Measurements from ENCODE around the gene ZNHIT6.
"Not testable (repeated sequence)": the region's sequence is repeated elsewhere in the genome, so short reads cannot be mapped to it uniquely, and the experiment has no call there.

ZNHIT6 gene

DNA sequence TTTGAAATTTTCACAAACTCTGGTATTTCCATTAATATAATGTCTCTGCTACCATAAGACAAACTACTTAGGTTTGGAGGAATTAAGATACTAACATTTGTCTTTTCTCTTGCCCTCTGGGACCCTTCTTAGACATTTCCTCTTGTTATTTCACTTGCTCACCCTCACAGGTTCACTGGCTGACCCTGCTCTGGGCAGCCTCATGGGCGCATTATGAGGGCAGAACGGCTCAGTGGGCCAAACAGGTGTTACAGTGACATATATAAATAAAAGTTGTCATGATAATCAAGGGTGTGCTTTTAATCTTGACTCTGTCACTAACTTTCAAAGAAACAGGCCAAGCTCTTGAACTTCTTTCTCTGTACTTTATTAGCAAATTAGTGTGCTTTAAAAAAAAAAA, 46.5 kb downstream of the ZNHIT6 start:
- peaks cover 5 to 14% of the 10 kb centered on the region in 2 donors for H3K36me3 ChIP-seq (ENCODE audit: control insufficient read depth in 1 of 2, insufficient read depth in 2 of 2, low read length in 2 of 2)
- H3K27ac ChIP-seq (ENCODE audit: low read length), result no peak overlapping the region
- no peaks in the 10 kb centered on the region for H3K27me3 ChIP-seq (ENCODE audit: low read depth, low read length)
- H3K9me3 ChIP-seq (ENCODE audit: control insufficient read depth in 1 of 2, low read length in 2 of 2), result no peaks in the 10 kb centered on the region
- no peak overlapping the region for H3K4me3 ChIP-seq (ENCODE audit: low read depth in 1 of 2, low read length in 2 of 2)
- no peaks in the 10 kb centered on the region for H3K4me1 ChIP-seq (ENCODE audit: control insufficient read depth in 1 of 2, insufficient read depth in 2 of 2, low read length in 2 of 2)

DNA sequence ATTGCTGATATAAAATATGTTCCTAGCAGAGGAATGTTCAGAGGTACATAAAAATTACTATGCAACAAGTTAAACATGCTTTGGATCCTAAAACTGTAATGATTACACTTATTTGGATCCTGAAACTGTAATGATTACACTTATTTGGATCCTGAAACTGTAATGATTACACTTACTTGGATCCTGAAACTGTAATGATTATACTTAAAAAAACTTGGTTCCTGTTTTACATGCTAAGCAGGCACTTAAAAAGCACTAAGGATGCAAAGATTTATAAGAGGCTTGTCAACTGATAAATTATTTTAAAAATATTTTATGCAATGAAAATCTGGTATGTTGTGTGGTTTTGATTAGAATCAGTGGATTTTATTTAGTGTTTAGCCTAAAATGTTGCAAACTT, 47.7 kb downstream of the ZNHIT6 start:
- no peak overlapping the region for H3K27ac ChIP-seq (ENCODE audit: low read length)
- peaks cover 5 to 13% of the 10 kb centered on the region in 2 donors for H3K36me3 ChIP-seq (ENCODE audit: control insufficient read depth in 1 of 2, insufficient read depth in 2 of 2, low read length in 2 of 2)
- no peaks in the 10 kb centered on the region for H3K27me3 ChIP-seq (ENCODE audit: low read depth, low read length)
- H3K4me1 ChIP-seq (ENCODE audit: control insufficient read depth in 1 of 2, insufficient read depth in 2 of 2, low read length in 2 of 2), result no peaks in the 10 kb centered on the region
- no peak overlapping the region for H3K4me3 ChIP-seq (ENCODE audit: low read depth in 1 of 2, low read length in 2 of 2)
- no peaks in the 10 kb centered on the region for H3K9me3 ChIP-seq (ENCODE audit: control insufficient read depth in 1 of 2, low read length in 2 of 2)

DNA sequence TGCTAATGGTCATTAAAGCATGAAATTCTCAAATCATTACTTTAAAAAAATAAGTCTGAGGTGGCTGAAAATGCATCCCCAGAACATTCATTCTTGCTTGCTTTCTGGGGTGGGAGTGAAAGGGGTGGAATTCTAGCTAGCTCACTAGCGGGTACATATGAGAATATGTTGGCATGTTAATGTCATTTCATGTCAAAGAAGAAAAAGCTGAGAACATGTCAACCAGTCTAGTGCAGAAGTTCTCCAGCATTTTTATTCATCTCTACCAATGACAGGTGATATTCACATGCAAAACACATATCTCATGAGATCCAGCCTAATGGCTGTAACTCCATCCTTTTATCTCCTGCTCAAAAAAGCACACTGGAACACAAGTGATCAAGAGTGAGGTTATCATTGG, 49.1 kb downstream of the ZNHIT6 start:
- no peak overlapping the region for H3K27ac ChIP-seq (ENCODE audit: low read length)
- peaks cover 5 to 12% of the 10 kb centered on the region in 2 donors for H3K36me3 ChIP-seq (ENCODE audit: control insufficient read depth in 1 of 2, insufficient read depth in 2 of 2, low read length in 2 of 2)
- no peaks in the 10 kb centered on the region for H3K9me3 ChIP-seq (ENCODE audit: control insufficient read depth in 1 of 2, low read length in 2 of 2)
- no peak overlapping the region for H3K4me3 ChIP-seq (ENCODE audit: low read depth in 1 of 2, low read length in 2 of 2)
- no peaks in the 10 kb centered on the region for H3K27me3 ChIP-seq (ENCODE audit: low read depth, low read length)
- H3K4me1 ChIP-seq (ENCODE audit: control insufficient read depth in 1 of 2, insufficient read depth in 2 of 2, low read length in 2 of 2), result no peaks in the 10 kb centered on the region

DNA sequence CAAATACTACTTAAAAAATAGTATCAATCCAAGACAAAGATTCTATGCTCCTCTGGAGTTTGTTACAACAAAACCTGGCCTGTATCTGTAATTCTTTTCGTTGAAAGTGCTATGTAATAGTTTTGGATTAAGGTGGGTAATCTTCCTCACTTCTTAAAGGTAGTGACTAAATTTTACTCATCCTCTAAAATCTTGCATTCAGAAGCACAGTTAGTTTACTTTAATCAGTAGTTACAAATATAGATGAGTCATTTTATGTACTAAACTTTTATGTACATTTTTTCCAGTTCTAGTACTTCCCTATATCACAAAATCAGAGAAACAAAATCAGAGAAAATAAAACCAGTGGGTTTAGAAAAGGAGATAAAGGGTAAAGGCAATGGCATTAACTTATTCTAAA, 51.3 kb downstream of the ZNHIT6 start:
- Histone ChIP-seq H3K4me3 (ENCODE audit: low read depth in 1 of 2, low read length in 2 of 2) (no peak overlapping the region), H3K9me3 (ENCODE audit: control insufficient read depth in 1 of 2, low read length in 2 of 2) (no peaks in the 10 kb centered on the region), H3K4me1 (ENCODE audit: control insufficient read depth in 1 of 2, insufficient read depth in 2 of 2, low read length in 2 of 2) (no peaks in the 10 kb centered on the region), H3K27ac (ENCODE audit: low read length) (no peak overlapping the region), H3K36me3 (ENCODE audit: control insufficient read depth in 1 of 2, insufficient read depth in 2 of 2, low read length in 2 of 2) (peaks cover 7 to 15% of the 10 kb centered on the region in 2 donors), H3K27me3 (ENCODE audit: low read depth, low read length) (no peaks in the 10 kb centered on the region)

DNA sequence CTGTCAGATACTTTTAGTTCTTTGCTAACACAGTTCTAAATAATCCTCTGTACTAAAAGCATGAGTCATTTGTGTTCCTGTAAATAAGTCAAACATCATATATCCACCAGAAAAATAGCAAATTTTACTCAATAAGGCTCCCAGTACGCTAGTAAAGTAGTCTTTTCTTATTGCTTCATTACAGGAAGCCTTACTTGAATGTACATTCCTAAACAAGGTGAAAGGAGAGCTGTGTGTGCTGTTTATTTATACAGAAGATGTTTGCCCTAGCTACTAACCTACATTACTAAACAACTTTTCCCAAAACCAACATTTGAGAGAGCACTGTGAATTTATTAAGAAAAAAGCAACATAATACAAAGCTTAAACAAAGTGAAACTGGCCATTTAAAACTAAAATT, 52.0 kb downstream of the ZNHIT6 start:
- Histone ChIP-seq H3K4me3 (ENCODE audit: low read depth in 1 of 2, low read length in 2 of 2) (no peak overlapping the region), H3K4me1 (ENCODE audit: control insufficient read depth in 1 of 2, insufficient read depth in 2 of 2, low read length in 2 of 2) (no peaks in the 10 kb centered on the region), H3K27me3 (ENCODE audit: low read depth, low read length) (no peaks in the 10 kb centered on the region), H3K9me3 (ENCODE audit: control insufficient read depth in 1 of 2, low read length in 2 of 2) (no peaks in the 10 kb centered on the region), H3K27ac (ENCODE audit: low read length) (no peak overlapping the region), H3K36me3 (ENCODE audit: control insufficient read depth in 1 of 2, insufficient read depth in 2 of 2, low read length in 2 of 2) (peaks cover 7 to 15% of the 10 kb centered on the region in 2 donors)

DNA sequence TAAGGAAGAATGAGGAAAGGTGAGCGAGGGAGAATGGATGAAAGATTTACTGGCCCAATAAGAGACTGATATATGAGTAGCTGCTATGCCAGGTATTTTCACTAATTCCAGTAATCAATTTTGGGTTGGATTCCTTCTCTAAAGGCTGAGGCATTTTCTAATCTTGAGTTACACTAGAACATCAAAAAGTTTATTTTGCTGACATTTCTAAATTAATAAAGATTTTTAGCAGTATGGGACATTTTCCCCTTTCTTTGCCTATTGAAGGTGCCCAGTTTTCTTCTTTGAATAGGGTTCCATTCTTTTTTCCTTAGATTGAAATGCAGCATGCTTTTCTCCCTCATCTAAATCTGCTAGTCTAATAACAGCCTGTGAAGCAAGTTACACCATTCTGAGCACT, 52.9 kb downstream of the ZNHIT6 start:
- Histone ChIP-seq H3K4me1 (ENCODE audit: control insufficient read depth in 1 of 2, insufficient read depth in 2 of 2, low read length in 2 of 2) (no peaks in the 10 kb centered on the region), H3K27me3 (ENCODE audit: low read depth, low read length) (no peaks in the 10 kb centered on the region), H3K9me3 (ENCODE audit: control insufficient read depth in 1 of 2, low read length in 2 of 2) (no peaks in the 10 kb centered on the region), H3K36me3 (ENCODE audit: control insufficient read depth in 1 of 2, insufficient read depth in 2 of 2, low read length in 2 of 2) (peaks cover 12 to 15% of the 10 kb centered on the region in 2 donors), H3K27ac (ENCODE audit: low read length) (no peak overlapping the region), H3K4me3 (ENCODE audit: low read depth in 1 of 2, low read length in 2 of 2) (no peak overlapping the region)

DNA sequence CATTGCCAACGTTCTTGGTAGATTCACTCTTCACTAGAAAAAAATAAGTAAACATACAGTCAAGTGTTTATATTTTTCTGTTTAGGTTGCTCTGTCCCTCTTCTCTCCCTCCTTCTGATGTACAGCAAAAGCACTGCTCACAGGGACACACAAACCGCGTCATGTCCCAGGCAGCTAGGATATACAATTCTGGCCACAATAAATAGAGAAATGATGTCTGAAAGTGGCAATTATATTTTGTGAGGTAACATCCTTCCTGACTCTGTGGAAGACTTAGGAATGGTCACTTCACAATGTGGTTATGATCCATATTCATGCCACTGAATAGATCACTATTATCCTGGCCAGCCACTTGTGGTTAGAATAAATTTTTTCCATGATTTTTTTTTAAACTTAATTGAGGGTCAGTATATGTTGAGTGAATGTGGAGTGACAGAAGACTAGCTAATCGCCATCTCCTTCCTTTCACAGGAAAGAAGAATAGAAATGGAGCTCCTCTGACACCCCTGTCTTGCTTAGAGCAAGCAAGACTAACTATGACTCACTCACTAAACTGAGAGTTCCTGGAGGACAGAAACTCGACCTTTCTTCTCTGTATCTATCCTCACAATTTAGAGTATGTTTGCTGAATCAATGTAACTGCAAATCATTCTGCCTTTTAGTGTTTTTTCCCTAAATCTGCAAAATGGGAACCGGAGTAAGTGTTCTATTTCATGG, 54.0 kb downstream of the ZNHIT6 start:
- no peak overlapping the region for H3K27ac ChIP-seq (ENCODE audit: low read length)
- peaks cover 14 to 17% of the 10 kb centered on the region in 2 donors for H3K36me3 ChIP-seq (ENCODE audit: control insufficient read depth in 1 of 2, insufficient read depth in 2 of 2, low read length in 2 of 2)
- no peaks in the 10 kb centered on the region for H3K27me3 ChIP-seq (ENCODE audit: low read depth, low read length)
- H3K4me3 ChIP-seq (ENCODE audit: low read depth in 1 of 2, low read length in 2 of 2), result no peak overlapping the region
- H3K4me1 ChIP-seq (ENCODE audit: control insufficient read depth in 1 of 2, insufficient read depth in 2 of 2, low read length in 2 of 2), result no peaks in the 10 kb centered on the region
- no peaks in the 10 kb centered on the region for H3K9me3 ChIP-seq (ENCODE audit: control insufficient read depth in 1 of 2, low read length in 2 of 2)

DNA sequence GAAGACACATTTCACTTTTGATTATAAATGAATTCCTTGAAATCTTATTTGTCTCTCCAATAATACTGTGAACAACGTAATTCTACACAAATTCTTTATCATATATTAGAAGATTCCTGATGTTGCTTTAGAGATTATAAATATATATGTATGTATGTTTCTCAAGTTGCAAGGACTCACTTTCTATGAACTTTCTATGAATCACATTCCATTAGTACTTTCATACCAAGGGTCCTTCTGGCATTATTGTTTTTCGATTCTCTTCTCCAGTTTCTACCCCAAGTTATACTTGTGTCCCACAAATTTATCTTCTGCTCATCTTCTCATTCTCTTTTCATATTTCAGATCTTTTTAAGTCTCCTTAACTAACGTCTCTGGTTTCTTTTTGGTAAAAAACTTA, 55.9 kb downstream of the ZNHIT6 start:
- H3K4me1 ChIP-seq (ENCODE audit: control insufficient read depth in 1 of 2, insufficient read depth in 2 of 2, low read length in 2 of 2), result no peaks in the 10 kb centered on the region
- no peaks in the 10 kb centered on the region for H3K27me3 ChIP-seq (ENCODE audit: low read depth, low read length)
- no peak overlapping the region for H3K4me3 ChIP-seq (ENCODE audit: low read depth in 1 of 2, low read length in 2 of 2)
- H3K36me3 ChIP-seq (ENCODE audit: control insufficient read depth in 1 of 2, insufficient read depth in 2 of 2, low read length in 2 of 2), result peaks cover 10 to 21% of the 10 kb centered on the region in 2 donors
- no peaks in the 10 kb centered on the region for H3K9me3 ChIP-seq (ENCODE audit: control insufficient read depth in 1 of 2, low read length in 2 of 2)
- H3K27ac ChIP-seq (ENCODE audit: low read length), result no peak overlapping the region

DNA sequence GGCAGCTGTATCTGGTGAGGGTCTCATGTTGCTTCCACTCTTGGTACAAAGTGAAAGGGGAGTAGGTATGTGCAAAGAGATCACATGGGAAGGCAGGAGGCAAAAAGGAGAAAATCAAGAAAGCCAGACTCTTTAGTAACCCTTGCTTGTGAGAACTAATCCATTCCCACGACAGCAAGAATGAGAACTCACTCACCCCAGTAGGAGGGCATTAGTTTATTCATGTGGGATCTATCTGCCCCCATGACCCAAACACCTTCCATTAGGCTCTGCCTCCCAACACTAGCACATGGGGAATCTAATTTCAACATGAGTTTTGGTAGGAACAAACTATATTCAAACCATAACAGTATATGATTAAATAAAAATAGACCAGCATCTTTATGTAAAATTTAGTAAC, 57.6 kb downstream of the ZNHIT6 start:
- Histone ChIP-seq H3K27ac (ENCODE audit: low read length) (no peak overlapping the region), H3K36me3 (ENCODE audit: control insufficient read depth in 1 of 2, insufficient read depth in 2 of 2, low read length in 2 of 2) (peaks cover 6 to 21% of the 10 kb centered on the region in 2 donors), H3K4me3 (ENCODE audit: low read depth in 1 of 2, low read length in 2 of 2) (no peak overlapping the region), H3K27me3 (ENCODE audit: low read depth, low read length) (no peaks in the 10 kb centered on the region), H3K4me1 (ENCODE audit: control insufficient read depth in 1 of 2, insufficient read depth in 2 of 2, low read length in 2 of 2) (no peaks in the 10 kb centered on the region), H3K9me3 (ENCODE audit: control insufficient read depth in 1 of 2, low read length in 2 of 2) (no peaks in the 10 kb centered on the region)

DNA sequence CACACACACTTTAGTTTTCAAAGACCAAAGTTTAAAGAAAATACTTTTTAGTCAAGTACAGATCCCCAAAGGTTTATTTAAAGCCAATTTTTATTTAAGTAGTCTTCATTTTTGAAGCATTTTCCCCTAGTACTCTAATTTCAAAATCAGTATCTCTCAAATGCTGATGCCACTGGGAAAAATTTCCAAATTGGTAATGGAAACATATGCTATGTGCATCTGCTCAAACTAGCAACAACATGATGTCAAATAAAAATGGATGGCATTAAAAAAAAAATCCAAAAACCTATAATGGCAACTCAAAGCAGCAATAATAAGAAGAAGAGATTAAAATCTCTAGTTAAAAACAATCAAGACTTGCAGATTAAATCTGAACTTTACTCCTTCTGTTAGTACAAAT, 58.6 kb downstream of the ZNHIT6 start:
- no peaks in the 10 kb centered on the region for H3K27me3 ChIP-seq (ENCODE audit: low read depth, low read length)
- H3K27ac ChIP-seq (ENCODE audit: low read length), result no peak overlapping the region
- no peaks in the 10 kb centered on the region for H3K9me3 ChIP-seq (ENCODE audit: control insufficient read depth in 1 of 2, low read length in 2 of 2)
- H3K4me1 ChIP-seq (ENCODE audit: control insufficient read depth in 1 of 2, insufficient read depth in 2 of 2, low read length in 2 of 2), result no peaks in the 10 kb centered on the region
- no peak overlapping the region for H3K4me3 ChIP-seq (ENCODE audit: low read depth in 1 of 2, low read length in 2 of 2)
- H3K36me3 ChIP-seq (ENCODE audit: control insufficient read depth in 1 of 2, insufficient read depth in 2 of 2, low read length in 2 of 2), result peaks cover 6 to 21% of the 10 kb centered on the region in 2 donors

DNA sequence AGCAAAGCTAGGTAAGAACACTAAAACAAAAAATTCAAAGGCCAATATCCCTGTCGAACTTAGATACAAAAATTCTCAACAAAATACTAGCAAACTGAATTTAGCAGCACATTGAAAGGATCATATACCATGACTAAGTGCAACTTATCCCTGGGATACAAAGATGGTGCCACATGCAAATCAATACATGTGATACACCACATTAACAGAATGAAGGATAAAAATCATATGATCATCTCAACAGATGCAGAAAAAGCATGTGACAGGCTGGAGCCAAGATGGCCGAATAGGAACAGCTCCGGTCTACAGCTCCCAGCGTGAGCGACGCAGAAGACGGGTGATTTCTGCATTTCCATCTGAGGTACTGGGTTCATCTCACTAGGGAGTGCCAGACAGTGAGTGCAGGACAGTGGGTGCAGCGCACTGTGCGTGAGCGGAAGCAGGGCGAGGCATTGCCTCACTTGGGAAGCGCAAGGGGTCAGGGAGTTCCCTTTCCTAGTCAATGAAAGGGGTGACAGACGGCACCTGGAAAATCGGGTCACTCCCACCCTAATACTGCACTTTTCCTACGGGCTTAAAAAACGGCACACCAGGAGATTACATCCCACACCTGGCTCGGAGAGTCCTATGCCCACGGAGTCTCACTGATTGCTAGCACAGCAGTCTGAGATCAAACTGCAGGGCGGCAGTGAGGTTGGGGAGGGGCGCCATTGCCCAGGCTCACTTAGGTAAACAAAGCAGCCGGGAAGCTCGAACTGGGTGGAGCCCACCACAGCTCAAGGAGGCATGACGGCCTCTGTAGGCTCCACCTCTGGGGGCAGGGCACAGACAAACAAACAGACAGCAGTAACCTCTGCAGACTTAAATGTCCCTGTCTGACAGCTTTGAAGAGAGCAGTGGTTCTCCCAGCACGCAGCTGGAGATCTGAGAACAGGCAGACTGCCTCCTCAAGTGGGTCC, 66.4 kb downstream of the ZNHIT6 start:
- Histone ChIP-seq H3K36me3 (ENCODE audit: control insufficient read depth in 1 of 2, insufficient read depth in 2 of 2, low read length in 2 of 2) (peaks cover 0 to 10% of the 10 kb centered on the region in 2 donors), H3K9me3 (ENCODE audit: control insufficient read depth in 1 of 2, low read length in 2 of 2) (peaks cover 4 to 16% of the 10 kb centered on the region in 2 donors)
- not testable (repeated sequence) for H3K4me1 ChIP-seq (ENCODE audit: control insufficient read depth in 1 of 2, insufficient read depth in 2 of 2, low read length in 2 of 2); H3K4me3 ChIP-seq (ENCODE audit: low read depth in 1 of 2, low read length in 2 of 2); H3K27me3 ChIP-seq (ENCODE audit: low read depth, low read length); H3K27ac ChIP-seq (ENCODE audit: low read length)
